Activated CD4-positive, alpha-beta T cell treated with anti-CD3 and anti-CD28 coated beads, Interleukin-2, amount 50 U/mL, for 16 hours (primary cell): Measurements from ENCODE around the gene TBC1D14.
A peak's percentile ranks its signal among the peaks of the same experiment; 100 is the strongest.
"Not testable (repeated sequence)": the region's sequence is repeated elsewhere in the genome, so short reads cannot be mapped to it uniquely, and the experiment has no call there.

ENCODE experiments used
- DNase-seq: peaks from one replicate; pipeline ENCODE4 v3.0.0-alpha.2; 2020

The TBC1D14 gene

DNA sequence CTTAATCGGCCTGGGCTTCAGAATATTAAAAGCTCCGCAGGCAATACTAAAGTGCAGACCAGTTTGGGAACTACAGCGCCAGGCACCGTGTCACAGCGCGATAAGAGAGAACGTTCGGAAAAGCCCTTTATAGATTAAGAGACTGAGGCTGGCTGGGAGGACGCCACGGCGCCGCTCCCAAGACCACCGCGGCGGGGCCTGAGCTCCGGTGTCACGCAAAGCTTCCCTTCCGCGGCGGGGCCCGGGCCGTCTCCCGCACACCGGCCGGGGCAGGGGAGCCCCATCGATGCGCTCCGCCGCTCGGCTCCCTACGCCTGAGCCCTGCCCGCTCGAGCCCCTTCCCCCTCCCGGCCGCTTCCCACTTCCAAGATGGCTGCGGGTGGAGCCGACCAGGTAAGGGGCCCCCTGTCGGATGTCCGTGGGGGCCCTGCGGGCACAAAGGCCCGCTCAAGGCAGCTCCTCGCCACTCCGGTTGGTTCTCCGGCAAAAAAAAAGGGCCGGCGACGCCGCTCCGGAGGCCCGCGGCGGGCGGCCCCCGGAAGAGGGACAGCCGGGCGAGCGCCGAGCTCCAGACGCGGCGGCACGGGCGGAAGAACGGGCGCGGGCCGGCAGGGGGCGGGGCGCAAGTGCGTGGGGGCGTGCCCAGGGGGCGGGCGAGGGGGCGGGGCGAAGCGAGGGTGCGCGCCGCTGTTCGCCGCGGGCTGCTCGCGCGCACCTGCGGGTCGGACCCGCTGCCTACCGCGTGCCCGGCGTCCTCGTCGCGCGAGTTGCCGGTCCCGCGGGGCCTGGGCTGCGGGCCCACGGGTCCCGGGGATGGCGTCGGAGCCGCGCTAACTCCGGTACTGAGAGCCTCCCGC is at the start of gene TBC1D14:
TBC1D14 (plus strand) TSS at position 714 of the 857 bp plus-strand sequence. CDS start 13,564 bp downstream, outside the sequence.
- peak; percentile 85 for DNase-seq

DNA sequence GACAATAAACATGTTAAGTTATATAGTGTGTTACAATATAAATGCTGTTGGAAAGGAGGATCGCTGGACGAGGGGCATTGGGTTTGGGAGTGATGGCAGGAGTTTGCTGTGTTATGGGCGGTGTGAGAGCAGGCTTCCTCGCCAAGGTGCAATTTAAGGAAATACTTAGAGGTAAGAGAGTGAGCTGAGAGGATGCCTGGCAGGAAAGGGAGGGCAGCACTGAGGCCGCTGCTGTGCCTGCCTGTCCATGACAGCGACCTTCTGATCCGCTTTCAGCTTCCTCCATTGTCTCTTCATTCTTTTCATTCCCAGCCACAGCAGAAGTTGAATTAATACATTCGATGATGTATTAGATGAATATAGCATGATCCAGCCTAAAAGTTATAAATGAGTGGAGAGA is 41.2 kb upstream of the TBC1D14 start:
- no peak for DNase-seq

- DNase-seq = no peak
These were observed 39.7 kb upstream of the TBC1D14 start for GRCh38 chr4:6869944-6870343.

DNA sequence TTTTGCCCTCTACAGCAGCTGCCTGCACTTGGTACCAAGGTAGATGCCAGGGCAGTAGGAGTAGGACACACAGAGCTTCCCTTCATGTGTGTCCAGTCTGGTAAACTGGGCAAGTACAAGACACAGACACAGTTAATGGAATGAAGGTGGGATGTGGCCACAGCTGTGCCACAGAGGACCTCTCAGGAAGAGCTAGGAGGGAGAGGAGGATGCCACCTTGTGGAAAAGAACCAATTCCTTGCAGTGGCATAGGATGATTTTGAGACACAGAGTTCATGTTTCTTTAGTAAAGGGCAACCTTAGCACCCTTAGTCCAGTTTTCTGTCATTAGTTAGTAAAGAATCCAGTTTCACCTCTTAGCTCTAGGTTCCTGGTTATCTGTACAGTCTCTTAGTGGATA is 36.3 kb upstream of the TBC1D14 start:
- no peak for DNase-seq

- DNase-seq = peak; percentile 73
These were observed 35.7 kb upstream of the TBC1D14 start for GRCh38 chr4:6873792-6874461.

- DNase-seq = no peak
These were observed 34.6 kb upstream of the TBC1D14 start for GRCh38 chr4:6874981-6875380.

GRCh38 chr4:6875431-6875831 is 34.2 kb upstream of the TBC1D14 start:
- DNase-seq = no peak

DNA sequence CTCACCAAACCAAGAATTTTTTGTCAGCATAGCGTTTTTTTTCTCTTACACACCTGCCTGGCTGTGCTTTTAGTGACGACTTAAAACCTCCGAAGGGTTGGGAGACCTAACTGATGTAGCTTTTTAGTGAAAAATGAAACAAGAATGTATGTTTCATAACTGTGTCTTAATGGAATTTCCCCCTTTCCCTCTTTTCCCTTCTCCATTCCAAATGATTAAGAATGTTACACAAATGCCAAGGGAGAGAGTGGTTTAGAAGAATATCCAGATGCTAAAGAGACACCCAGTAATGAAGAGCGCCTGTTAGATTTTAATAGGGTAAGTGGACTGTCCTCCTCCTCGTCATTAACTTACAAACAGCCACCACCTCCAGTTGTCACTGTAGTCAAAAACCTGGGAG is 33.2 kb upstream of the TBC1D14 start:
- DNase-seq = no peak

GRCh38 chr4:6877067-6877466 is 32.6 kb upstream of the TBC1D14 start:
- no peak for DNase-seq

- DNase-seq = no peak
These were observed 31.1 kb upstream of the TBC1D14 start for GRCh38 chr4:6878451-6879059.

DNA sequence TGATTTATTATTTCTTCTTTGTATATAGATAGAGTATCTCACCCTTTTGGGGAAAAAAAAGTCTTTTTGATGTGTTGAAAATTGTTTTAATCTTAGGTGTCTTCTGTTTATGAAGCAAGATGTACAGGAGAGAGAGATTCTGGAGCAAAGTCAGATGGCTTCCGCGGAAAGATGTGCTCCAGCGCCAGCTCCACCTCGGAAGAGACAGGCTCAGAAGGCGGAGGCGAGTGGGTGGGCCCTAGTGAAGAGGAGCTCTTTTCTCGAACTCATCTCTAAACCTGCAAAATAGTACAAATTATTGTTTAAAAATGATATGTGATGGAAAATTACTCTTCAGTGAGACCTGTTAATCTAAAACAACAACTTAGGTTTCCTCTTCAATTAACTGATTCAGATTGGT is 28.9 kb upstream of the TBC1D14 start:
- no peak for DNase-seq

DNA sequence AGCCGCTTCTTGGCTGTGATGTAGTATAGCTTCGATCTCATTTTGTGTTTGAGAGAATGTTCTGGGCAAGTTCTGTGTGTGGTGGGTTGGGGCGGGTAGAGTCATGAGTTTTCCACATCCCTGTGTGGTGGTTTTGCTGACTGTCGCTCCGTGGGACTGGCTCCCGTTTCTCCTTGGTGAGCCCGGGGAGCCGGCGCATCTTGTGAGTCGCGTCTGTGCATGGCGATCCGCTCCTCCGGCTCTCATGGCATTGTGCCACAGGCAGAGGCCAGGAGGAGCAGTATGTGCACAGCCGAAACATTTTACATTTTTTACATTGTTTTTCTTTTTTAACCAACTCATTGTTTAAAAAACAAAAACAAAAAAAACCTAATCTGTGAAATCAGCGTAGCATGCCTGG is 27.7 kb upstream of the TBC1D14 start:
- no peak for DNase-seq

GRCh38 chr4:6884341-6884870 is 25.2 kb upstream of the TBC1D14 start:
- no peak for DNase-seq

DNA sequence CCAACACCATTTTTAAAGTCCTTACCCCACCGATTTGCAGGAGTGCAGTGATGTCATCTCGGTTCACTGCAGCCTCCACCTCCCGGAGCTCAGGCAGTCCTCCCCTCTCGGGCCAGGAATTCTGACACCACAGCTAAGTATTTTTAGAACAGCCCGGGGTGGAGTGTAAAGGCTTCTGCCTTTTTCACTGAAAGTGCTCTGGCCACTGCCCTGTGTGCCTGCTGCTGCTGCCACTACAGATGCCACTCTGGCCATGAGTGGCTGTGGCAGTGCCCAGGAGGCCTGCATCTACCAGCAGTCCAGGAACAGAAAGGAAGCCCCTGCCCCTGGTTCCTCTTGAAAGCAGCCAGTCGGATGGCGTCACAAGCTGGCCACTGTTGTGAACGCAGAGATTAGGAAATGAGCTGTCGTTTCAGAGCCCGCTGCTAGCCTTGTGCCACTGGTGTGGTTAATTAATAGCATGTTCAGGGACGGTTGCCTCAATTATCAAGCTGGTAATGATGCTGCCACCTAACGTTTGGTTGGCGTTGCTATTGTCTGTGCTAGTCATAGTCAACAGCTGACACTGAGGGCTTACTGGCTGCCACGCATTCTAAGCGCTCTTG is 23.6 kb upstream of the TBC1D14 start:
- no peak for DNase-seq

GRCh38 chr4:6886886-6887285 is 22.7 kb upstream of the TBC1D14 start:
- DNase-seq = no peak

GRCh38 chr4:6887591-6888371 is 21.8 kb upstream of the TBC1D14 start:
- no peak for DNase-seq

DNA sequence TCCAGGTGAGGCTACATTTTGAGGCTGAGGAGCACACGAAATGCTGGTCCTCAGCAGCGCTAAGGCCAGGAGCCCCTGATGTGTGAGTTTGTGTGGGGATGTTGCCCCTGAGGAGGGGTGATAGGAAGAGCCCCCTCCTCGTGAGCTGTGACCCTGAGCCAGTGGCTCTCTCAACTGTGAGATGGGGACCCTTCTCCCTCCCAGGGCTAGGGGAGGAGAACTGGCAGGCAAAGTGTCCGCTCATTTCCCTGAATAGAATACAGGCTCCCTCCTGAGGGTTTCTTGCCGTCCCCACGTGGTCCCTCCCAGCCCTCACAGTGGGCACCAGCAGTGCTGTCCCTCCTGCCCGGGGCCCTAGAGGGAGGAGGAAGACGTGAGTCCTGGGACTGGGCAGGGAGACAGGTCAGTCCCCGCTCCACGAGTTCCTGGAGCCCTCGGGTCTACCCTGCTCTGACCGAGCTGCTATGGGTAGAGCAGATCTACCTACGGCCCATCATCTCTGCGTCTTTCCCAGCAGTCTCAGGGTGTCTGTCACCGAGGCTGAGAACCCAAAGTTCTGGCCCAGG is 21.0 kb upstream of the TBC1D14 start:
- no peak for DNase-seq

GRCh38 chr4:6889101-6889735 is 20.4 kb upstream of the TBC1D14 start:
- no peak for DNase-seq

DNA sequence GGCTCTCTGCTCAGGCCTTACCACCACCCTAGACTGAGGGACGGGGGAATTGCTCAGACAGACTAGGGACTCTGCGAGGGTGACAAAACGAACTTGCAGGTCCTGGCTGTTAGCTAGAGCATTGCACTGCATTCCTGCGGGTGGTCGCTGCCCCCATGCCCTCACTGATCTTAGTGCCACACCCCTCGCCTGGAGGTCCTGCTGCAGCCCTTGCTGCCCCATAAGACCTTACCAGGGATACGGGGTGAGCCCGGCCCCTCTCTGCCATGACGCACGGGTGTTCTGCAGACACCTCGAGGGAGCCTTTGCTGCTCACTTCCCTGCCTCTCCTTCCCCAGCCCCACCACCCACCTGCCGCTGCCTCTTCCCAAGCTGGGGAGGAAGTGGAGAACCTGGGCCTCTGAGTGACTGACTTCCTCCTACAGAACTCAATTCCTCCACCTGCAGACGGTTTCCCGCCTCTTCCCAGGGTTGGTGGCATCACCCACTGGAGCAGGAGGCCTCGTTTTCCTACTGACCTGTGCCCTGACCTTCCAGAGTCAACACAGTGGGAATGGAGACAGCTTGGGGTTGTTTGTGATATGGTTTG is 19.8 kb upstream of the TBC1D14 start:
- no peak for DNase-seq

GRCh38 chr4:6890358-6890757 is 19.3 kb upstream of the TBC1D14 start:
- no peak for DNase-seq

DNA sequence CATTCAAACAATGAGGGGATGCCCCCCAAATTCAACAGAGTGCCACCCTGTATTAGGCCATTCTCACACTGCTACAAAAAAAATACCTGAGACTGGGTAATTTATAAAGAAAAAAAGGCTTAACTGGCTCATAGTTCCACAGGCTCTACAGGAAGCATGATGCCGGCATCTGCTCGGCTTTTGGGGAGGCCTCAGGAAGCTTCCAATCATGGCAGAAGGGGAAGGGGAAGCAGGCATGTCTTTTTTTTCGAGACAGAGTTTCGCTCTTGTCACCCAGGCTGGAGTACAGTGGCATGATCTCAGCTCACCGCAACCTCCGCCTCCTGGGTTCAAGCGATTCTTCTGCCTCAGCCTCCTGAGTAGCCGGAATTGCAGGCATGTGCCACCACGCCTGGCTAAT is 18.7 kb upstream of the TBC1D14 start:
- DNase-seq = not testable (repeated sequence)
